Activated CD4-positive, alpha-beta T cell treated with anti-CD3 and anti-CD28 coated beads, Interleukin-2, Interleukin-4, amounts not matched to agents 100 ng/mL and 50 ng/mL, durations not matched to agents 16 hours and 8 hours (primary cell): ENCODE data around the gene IHH.

ENCODE experiments used
- DNase-seq: peaks from one replicate; pipeline ENCODE4 v3.0.0-alpha.2; 2020; ENCODE audit warnings: low spot score

Gene IHH

GRCh38 chr2:219073413-219074129 is 12.8 kb upstream of the IHH start:
- DNase-seq, result peak; percentile 35

GRCh38 chr2:219072741-219073250 is 12.1 kb upstream of the IHH start:
- no peak for DNase-seq

GRCh38 chr2:219071131-219071816 is 10.6 kb upstream of the IHH start:
- no peak for DNase-seq

GRCh38 chr2:219065484-219065883 is 4.8 kb upstream of the IHH start:
- no peak for DNase-seq

- no peak for DNase-seq
These were observed 1.4 kb upstream of the IHH start for GRCh38 chr2:219062081-219062480.

GRCh38 chr2:219059725-219060682 is 717 bp downstream of the IHH start:
- no peak for DNase-seq

GRCh38 chr2:219059375-219059724 is 1.4 kb downstream of the IHH start:
- DNase-seq, result no peak

GRCh38 chr2:219058541-219059374 is 2.0 kb downstream of the IHH start:
- no peak for DNase-seq

GRCh38 chr2:219057709-219058540 is 2.8 kb downstream of the IHH start:
- DNase-seq, result peak; percentile 77

GRCh38 chr2:219056896-219057708 is 3.6 kb downstream of the IHH start:
- no peak for DNase-seq

- DNase-seq, result no peak
These were observed 4.4 kb downstream of the IHH start for GRCh38 chr2:219056176-219056895.

- no peak for DNase-seq
These were observed 5.5 kb downstream of the IHH start for GRCh38 chr2:219054956-219055903.

GRCh38 chr2:219049282-219049681 is 11.4 kb downstream of the IHH start:
- no peak for DNase-seq

GRCh38 chr2:219045937-219046550 is 14.7 kb downstream of the IHH start:
- DNase-seq, result no peak

- no peak for DNase-seq
These were observed 18.0 kb downstream of the IHH start for GRCh38 chr2:219042750-219043149.

GRCh38 chr2:219042157-219042556 is 18.6 kb downstream of the IHH start:
- DNase-seq, result no peak

GRCh38 chr2:219041252-219041651 is 19.5 kb downstream of the IHH start, which contains the start of gene CFAP65:
Gene CFAP65 (minus strand): TSS chr2:219041516. CDS start chr2:219039048, 2,468 bp downstream.
- DNase-seq, result peak; percentile 21
